ENCODE data around the gene AGAP4. TPM values are rescaled to one million over a fixed set of nuclear protein-coding genes. Genes with fewer than 3 reads are reported as not detected.
A peak's percentile ranks its signal among the peaks of the same experiment; 100 is the strongest.
"Not testable (repeated sequence)": the region's sequence is repeated elsewhere in the genome, so short reads cannot be mapped to it uniquely, and the experiment has no call there.

Gene AGAP4
- total RNA-seq (10 to 100 TPM; 25.7 to 42.9 TPM), polyA plus RNA-seq (ENCODE audit: insufficient read depth, low read depth, low replicate concordance) (23.0 TPM)
- long read RNA-seq, donor 1, result 0 reads
- long read RNA-seq, donor 2, result 0 reads

DNA sequence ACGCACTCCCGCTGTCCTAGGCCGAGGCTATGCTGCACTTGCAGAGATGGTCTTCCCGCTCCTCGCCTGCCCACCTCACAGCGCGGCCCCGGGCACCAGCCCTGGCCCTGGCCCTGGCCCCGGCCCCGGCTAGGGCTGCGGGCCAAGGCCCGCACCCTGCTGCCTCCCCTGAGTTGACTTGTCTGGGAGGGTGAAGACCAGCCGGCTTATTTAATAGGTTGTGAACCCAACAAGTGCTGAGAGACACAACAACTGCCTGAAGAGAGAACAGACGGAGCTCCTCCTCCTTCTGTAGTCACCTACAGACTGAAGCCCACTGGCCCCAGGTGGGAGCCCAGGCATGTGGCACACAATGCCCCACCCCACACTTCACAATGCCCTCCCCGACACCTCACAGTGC, at the start of gene AGAP4:
Gene AGAP4 (minus strand): TSS at position 101 of the 400 bp plus-strand sequence. CDS start 153 bp downstream, outside the sequence.
- H3K36me3 ChIP-seq (ENCODE audit: low read depth, missing control alignments); H3K4me1 ChIP-seq; H3K27ac ChIP-seq; H3K9me3 ChIP-seq; DNase-seq; intact Hi-C loops (cut with DNase I; ENCODE audit: low total_unique reads); H3K4me3 ChIP-seq; H3K27me3 ChIP-seq: not testable (repeated sequence)
- WGBS, 2 donors, result no CpG with 5 or more reads among the region's 15 CpGs

DNA sequence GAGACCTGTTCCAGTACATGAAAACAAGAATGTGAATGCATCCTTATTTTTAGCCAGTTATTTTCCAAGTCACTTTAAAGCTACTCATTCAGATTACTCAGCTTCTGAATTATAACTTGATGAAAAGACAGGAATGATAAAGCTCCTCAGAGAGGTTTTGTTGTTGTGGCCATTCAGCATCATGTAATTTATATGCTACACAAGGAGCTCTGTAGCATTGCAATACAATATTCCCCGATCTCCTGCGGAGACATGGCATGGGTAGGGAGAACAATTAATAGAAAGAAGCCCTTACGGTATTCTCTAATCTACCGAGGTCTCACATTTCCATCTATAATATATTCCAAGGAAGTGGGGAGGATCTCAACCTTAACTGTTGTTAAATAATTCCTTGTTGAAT, 43.4 kb upstream of the AGAP4 start:
- H3K4me3 ChIP-seq; DNase-seq; H3K4me1 ChIP-seq; H3K9me3 ChIP-seq; H3K36me3 ChIP-seq (ENCODE audit: low read depth, missing control alignments); H3K27me3 ChIP-seq; intact Hi-C loops (cut with DNase I; ENCODE audit: low total_unique reads); H3K27ac ChIP-seq: not testable (repeated sequence)
- 92% methylated on average over 4 of the region's 4 CpGs; no CpG with 5 or more reads in 1 of the 2 donors for WGBS, 2 donors

DNA sequence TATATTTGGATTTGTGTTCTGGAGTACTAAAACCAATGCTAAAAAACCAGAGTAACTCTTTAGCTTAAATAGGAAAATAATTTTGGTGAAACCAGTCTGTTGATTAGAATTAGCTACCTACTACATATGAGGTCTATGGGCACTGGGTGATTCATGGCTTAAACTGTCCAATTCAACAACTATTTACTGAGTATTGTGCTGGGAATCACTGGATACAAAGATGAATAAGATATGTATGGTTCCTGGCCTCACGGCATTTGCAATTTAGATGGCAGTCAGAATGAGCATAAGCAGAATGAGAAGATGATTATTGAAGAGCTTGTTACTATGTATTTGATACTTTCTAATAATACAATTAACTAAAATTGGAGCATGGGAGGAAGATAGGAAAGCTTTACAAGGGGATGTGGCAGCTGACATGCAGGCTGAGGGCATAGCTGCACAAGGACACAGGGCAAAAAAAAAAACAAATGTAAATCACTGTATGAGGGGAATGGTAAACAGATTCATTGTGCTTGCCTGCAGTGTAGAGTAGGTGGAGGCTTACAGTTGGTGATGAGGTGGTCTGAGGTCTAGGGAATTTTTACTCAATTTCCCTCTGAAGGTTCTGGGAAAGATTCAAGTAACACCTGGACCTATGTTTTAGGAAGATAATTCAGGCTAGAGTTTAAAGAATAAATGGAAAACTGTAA, 42.4 kb upstream of the AGAP4 start:
- H3K27ac ChIP-seq; H3K36me3 ChIP-seq (ENCODE audit: low read depth, missing control alignments); H3K4me1 ChIP-seq; H3K9me3 ChIP-seq; H3K4me3 ChIP-seq; DNase-seq; intact Hi-C loops (cut with DNase I; ENCODE audit: low total_unique reads); H3K27me3 ChIP-seq: not testable (repeated sequence)
- 61 to 82% methylated on average over 1 of the region's 1 CpG for WGBS, 2 donors

DNA sequence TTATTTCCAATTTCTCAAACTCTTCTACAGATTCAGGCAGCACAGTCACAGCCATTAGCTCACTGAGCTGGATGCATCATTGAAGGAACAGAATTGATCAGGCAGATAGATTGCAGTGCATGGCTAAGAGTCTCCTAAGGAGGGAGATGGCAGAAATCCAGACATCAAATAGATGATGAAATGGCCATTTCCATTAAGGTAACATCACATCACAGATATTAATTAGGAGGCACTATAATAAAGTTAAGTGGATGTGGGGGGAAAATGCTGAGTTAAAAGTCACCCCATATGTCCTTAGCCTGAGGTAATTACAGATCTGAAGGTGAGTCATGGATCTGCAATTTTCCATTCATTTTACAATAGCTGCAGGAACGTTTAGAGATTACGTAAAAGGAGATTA, 35.6 kb upstream of the AGAP4 start:
- H3K27me3 ChIP-seq; H3K27ac ChIP-seq; H3K9me3 ChIP-seq; H3K36me3 ChIP-seq (ENCODE audit: low read depth, missing control alignments); H3K4me1 ChIP-seq; intact Hi-C loops (cut with DNase I; ENCODE audit: low total_unique reads); DNase-seq; H3K4me3 ChIP-seq: not testable (repeated sequence)
- WGBS, 2 donors, result no CpG with 5 or more reads among the region's 2 CpGs

DNA sequence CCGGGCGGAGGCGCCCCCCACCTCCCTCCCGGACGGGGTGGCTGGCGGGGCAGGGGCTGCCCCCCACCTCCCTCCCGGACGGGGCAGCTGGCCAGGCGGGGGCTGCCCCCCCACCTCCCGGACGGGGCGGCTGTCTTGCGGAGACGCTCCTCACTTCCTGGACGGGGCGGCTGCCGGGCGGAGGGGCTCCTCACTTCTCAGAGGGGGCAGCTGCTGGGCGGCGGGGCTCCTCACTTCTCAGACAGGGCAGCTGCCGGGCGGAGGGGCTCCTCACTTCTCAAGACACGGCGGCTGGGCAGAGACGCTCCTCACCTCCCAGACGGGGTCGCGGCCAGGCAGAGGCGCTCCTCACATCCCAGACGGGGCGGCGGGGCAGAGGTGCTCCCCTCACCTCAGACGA, 18.1 kb upstream of the AGAP4 start:
- H3K27ac ChIP-seq; H3K27me3 ChIP-seq; H3K36me3 ChIP-seq (ENCODE audit: low read depth, missing control alignments); H3K9me3 ChIP-seq; H3K4me3 ChIP-seq; H3K4me1 ChIP-seq; intact Hi-C loops (cut with DNase I; ENCODE audit: low total_unique reads): not testable (repeated sequence)
- 70 to 83% methylated on average over 2 to 18 of the region's 33 CpGs for WGBS, 2 donors
- DNase-seq, result peak; percentile 15

DNA sequence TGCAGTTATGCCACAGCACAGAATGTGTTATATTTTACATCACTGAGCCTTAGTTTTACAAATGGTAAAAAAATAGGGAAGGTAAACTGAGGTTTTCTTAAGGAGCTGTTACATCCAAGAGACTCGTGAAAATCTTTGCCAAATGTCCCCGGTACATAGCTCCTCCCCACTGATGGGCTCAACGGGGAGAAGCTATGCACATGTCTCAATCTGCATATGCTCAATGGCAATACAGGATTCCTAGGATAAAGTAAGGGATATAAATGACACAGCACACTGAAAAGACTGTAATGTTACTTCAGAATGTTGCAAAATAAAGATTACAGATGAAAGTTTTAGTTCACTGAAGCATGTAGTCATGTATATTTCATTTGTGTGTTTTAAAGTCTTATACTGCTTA, 17.0 kb upstream of the AGAP4 start:
- 83% methylated on average over 3 of the region's 3 CpGs; no CpG with 5 or more reads in 1 of the 2 donors for WGBS, 2 donors
- H3K27me3 ChIP-seq; H3K27ac ChIP-seq; intact Hi-C loops (cut with DNase I; ENCODE audit: low total_unique reads); DNase-seq; H3K36me3 ChIP-seq (ENCODE audit: low read depth, missing control alignments); H3K9me3 ChIP-seq; H3K4me3 ChIP-seq; H3K4me1 ChIP-seq: not testable (repeated sequence)

DNA sequence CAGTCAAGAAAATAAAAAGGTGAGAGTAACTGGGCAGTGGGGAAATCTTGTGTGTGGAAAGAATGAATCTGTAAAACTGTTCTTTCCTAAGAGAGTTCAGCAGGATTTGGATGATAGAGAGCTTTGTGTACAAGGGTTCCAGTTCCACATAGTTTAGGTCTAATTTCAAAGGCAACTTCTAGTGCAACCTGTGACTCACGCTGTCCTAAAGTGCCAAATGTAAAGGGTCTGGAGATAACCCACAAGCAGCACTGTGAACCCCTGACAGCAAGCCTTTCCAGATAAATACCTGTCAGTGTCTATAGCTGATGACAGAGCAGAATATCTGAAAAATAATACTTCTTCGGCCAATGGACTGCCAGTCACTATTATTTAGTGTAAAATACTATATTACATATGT, 16.3 kb upstream of the AGAP4 start:
- H3K36me3 ChIP-seq (ENCODE audit: low read depth, missing control alignments); DNase-seq; H3K27ac ChIP-seq; intact Hi-C loops (cut with DNase I; ENCODE audit: low total_unique reads); H3K4me1 ChIP-seq; H3K9me3 ChIP-seq; H3K27me3 ChIP-seq; H3K4me3 ChIP-seq: not testable (repeated sequence)
- WGBS, 2 donors, result 89 to 97% methylated on average over 2 of the region's 2 CpGs

DNA sequence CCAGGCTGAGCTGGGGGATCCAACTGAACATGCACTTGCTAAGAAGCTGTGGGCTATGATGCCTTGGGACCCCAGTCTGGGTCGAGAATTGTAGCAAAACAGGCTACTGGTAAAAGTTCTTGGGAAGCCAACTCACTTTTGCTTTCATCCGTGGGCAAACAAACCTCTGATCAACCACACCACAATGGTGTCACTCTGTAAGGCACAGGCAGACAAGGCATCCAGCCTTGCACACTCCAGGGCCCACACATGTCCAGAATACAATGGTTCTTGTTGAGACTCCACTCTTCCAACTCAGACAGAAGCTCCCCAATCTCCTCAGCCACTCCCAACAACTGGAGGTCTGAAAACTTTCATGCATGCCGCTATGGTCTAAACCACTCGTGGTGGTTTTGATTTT, 10.6 kb upstream of the AGAP4 start:
- H3K9me3 ChIP-seq; H3K27ac ChIP-seq; intact Hi-C loops (cut with DNase I; ENCODE audit: low total_unique reads); H3K27me3 ChIP-seq; H3K36me3 ChIP-seq (ENCODE audit: low read depth, missing control alignments); DNase-seq; H3K4me1 ChIP-seq; H3K4me3 ChIP-seq: not testable (repeated sequence)
- WGBS, 2 donors, result 94 to 98% methylated on average over 4 of the region's 4 CpGs

DNA sequence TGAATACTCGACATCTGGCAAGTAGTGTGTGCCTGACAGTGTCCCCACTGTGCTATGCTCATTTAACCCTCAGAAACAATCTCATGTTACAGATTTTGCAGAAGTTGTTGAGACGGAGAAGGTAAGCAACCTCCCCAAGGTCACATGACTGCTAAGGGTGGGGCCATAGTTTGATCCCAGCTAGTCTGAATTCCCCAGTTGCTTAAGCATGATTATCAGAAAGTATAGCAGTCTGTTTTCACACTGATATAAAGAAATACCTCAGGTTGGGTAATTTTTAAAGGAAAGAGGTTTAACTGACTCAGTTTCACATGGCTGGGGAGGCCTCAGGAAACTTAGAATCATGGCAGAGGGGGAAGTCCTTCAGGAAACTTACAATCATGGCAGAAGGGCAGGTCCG, 1.2 kb upstream of the AGAP4 start:
- H3K27me3 ChIP-seq; H3K4me1 ChIP-seq; H3K9me3 ChIP-seq; H3K4me3 ChIP-seq; H3K27ac ChIP-seq; H3K36me3 ChIP-seq (ENCODE audit: low read depth, missing control alignments); DNase-seq; intact Hi-C loops (cut with DNase I; ENCODE audit: low total_unique reads): not testable (repeated sequence)
- 93% methylated on average over 2 of the region's 3 CpGs; no CpG with 5 or more reads in 1 of the 2 donors for WGBS, 2 donors

DNA sequence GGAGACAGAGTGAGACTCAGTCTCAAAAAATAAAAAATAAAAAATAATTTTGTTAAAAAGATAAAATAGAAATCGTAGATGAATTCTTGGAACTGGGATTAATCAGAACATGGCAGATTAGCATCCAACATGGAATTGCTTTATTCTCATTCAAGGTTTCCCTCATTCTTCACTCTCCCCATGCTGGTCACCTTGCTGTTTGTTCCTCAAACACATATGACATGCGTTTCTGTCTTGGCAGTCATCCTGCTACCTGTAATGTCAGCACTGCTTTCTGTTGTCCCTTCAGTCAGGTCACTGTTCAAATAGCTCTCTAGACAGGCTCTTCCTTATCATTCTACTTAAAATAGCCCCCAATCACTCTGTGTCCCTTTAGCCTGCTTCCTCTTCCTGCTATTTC, 24.4 kb downstream of the AGAP4 start:
- H3K36me3 ChIP-seq (ENCODE audit: low read depth, missing control alignments); DNase-seq; H3K9me3 ChIP-seq; H3K27me3 ChIP-seq; intact Hi-C loops (cut with DNase I; ENCODE audit: low total_unique reads); H3K27ac ChIP-seq; H3K4me1 ChIP-seq; H3K4me3 ChIP-seq: not testable (repeated sequence)
- 78 to 100% methylated on average over 1 to 2 of the region's 2 CpGs for WGBS, 2 donors

DNA sequence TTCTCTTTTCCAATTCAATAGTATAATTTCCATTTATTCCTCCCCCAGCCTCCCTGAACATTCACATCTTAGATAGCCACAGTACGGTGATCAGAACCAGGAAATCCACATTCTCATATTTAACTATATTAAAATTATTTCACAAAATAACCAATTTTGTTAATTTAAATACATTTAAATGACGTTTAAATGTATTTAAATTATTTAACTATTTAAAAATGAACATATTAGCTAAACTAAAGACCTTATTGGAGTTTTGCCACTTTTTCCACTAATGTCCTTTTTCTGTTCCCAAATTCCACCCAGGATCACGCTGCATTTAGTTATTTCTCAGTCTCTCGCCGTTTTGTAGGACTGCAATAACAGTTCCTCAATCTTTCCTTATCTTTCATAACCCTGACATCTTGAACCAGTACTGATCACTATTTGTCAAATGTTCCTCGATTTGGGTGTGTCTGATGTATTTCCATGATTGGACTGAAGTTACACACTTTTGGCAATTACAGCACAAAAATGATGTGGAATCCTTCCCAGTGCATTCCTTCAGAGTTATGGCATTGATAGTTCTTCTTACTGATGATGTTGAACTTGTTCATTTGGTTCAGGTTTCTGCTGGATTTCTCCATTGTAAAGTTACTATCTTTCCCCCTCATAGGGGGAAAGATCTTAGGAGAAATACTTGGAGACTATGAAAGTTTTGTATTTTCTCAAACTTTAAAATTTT, 27.0 kb downstream of the AGAP4 start:
- DNase-seq; H3K4me1 ChIP-seq; intact Hi-C loops (cut with DNase I; ENCODE audit: low total_unique reads); H3K27me3 ChIP-seq; H3K36me3 ChIP-seq (ENCODE audit: low read depth, missing control alignments); H3K27ac ChIP-seq; H3K4me3 ChIP-seq; H3K9me3 ChIP-seq: not testable (repeated sequence)
- 76 to 78% methylated on average over 6 of the region's 6 CpGs for WGBS, 2 donors
